KOPT-K1 (cell line): ENCODE measurements around the gene FAM162A.

Experiments used
- H3K27ac ChIP-seq: fragments of 200-600 bp; sonication (generic); 2 replicates; pipeline ENCODE4 v1.5.1; 2016; ENCODE audit warnings: antibody characterized with exemption, mild to moderate bottlenecking, low read depth, low read length; ENCODE audit not compliant: poor library complexity, severe bottlenecking
- H3K36me3 ChIP-seq: fragments of 200-600 bp; sonication (generic); 2 replicates; pipeline ENCODE4 v1.5.1; 2017; ENCODE audit warnings: antibody characterized with exemption, mild to moderate bottlenecking, low read length, moderate library complexity; ENCODE audit not compliant: insufficient read depth
- H3K9me3 ChIP-seq: fragments of 200-600 bp; sonication (generic); 2 replicates; pipeline ENCODE4 v1.5.1; 2017; ENCODE audit warnings: antibody characterized with exemption, low read length, mild to moderate bottlenecking; ENCODE audit not compliant: insufficient read depth, poor library complexity, severe bottlenecking

FAM162A gene

DNA sequence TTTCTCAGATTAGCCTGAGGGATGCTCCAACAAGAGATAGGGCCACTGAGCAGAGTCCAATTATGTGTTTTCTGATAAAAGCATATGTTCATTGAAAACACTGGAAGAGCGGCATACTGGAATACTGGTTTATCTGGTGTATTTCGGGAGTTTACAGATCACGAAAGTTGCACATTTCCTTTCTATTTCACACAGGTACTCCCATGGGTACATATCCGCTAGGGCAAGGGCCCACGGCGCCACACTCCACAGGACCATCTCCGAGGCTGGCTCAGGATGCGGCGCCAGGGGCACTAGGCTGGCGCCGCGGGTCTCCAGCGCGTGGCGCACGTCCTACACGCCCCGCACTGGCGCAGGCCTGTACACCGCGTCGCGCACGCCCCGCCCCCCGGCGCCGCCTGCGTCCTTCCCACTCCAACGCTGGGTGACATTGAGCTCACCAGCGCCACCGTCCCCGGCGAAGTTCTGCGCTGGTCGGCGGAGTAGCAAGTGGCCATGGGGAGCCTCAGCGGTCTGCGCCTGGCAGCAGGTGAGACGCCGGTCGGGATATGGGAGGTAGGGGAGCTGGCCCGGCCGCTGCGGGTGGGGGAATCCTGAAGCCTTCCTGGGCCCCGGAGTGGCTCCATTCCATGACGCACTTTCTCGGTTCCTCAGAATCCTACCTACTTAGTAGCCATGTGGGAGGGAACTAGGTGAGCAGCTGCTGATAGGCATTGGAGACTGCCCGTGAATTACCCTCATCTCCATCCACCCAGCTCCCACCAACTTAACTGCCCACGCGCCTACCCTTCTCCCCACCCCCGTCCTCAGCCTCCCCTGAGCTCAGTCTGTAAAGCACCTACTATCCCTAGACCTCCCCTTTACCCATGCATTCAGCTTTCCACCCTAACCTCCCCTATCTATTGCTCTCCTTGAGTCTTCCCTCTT lies at the start of gene FAM162A:
Gene FAM162A, plus strand, starts transcription at position 412 of the 927 bp plus-strand sequence. Its CDS starts 84 bp downstream, at position 496.
- Histone ChIP-seq H3K36me3 (peaks cover 31% of the 10 kb centered on the region), H3K27ac (peak within 1 kb of the TSS; percentile 70)

GRCh38 chr3:122342803-122343202 lies 41.2 kb upstream of the FAM162A start:
- Histone ChIP-seq H3K9me3 (peaks cover 6% of the 10 kb centered on the region), H3K27ac (no peak overlapping the region), H3K36me3 (no peaks in the 10 kb centered on the region)

More for the DNA sequence above, at the start of gene FAM162A:
- no peaks in the 10 kb centered on the region for H3K9me3 ChIP-seq

- Histone ChIP-seq H3K36me3 (no peaks in the 10 kb centered on the region), H3K9me3 (peaks cover 10% of the 10 kb centered on the region), H3K27ac (no peak overlapping the region)
Measured at GRCh38 chr3:122343654-122344053, 40.3 kb upstream of the FAM162A start.

DNA sequence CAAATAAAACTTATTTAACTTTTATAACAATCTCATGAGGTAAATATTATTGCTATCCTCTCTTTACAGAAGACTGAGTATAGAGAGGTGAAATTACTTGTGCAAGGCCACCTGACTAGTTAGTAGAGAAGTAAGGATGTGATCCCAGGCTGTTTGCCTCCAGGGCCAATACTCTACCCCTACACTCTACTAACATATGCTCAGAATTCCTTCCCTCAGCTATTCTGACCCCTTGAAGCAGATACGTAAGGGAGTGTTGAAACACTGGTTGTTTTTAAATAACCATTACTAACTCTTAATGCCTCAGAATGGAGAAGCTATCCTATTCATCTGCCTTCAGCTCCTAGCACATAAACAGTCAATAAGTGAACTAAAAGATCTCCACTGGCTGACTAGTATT lies 34.8 kb upstream of the FAM162A start:
- Histone ChIP-seq H3K36me3 (no peaks in the 10 kb centered on the region), H3K27ac (no peak overlapping the region), H3K9me3 (peaks cover 5% of the 10 kb centered on the region)

- Histone ChIP-seq H3K27ac (no peak overlapping the region), H3K9me3 (peaks cover 5% of the 10 kb centered on the region), H3K36me3 (no peaks in the 10 kb centered on the region)
Measured at GRCh38 chr3:122350814-122351418, 33.1 kb upstream of the FAM162A start.

GRCh38 chr3:122351612-122352011 lies 32.4 kb upstream of the FAM162A start:
- Histone ChIP-seq H3K27ac (no peak overlapping the region), H3K36me3 (no peaks in the 10 kb centered on the region), H3K9me3 (peaks cover 5% of the 10 kb centered on the region)

DNA sequence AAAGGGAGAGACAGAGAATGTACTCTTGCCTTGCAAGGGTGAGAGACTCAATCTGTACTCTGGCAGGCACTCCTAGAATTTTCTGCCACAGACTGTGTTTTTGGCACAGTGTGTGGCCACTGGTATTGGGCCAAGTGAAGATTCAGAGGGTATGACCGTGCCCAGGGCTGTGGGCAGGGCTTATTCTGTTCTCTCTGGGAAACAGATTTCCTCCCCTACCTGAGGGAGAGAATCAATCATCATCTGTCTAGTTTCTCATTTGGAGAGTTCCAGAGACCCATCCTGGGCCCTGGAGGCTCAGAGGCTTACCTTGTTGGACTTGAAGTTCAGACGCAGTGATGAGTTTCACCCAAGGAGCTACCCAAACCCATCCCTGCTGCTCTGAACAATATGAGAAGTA lies 30.8 kb upstream of the FAM162A start:
- Histone ChIP-seq H3K9me3 (no peaks in the 10 kb centered on the region), H3K27ac (no peak overlapping the region), H3K36me3 (peaks cover 7% of the 10 kb centered on the region)

DNA sequence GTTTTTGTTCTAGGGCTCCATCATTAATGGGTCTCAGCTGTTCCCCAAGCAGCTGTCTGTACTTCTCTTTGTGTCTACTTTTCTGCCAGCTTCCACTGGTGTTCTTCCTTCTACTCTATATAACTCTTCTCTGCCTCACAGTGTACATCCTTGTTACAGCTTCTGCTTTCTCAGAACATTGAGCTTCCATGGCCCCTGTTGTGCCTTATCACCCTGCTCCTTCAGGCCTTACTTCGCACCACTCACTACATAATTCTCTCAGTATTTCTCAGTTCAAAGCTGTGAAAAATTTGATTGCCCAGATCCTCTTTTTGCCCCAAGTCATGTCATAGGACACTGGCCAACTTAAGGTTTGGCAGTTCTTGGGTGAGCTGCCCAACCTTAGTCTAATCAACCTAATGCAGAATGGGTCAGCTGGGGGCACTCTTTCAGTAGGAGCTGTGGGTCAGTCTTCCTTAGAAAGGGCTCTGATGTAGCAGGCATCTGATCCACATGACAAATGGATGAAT lies 30.0 kb upstream of the FAM162A start:
- peaks cover 14% of the 10 kb centered on the region for H3K36me3 ChIP-seq
- no peaks in the 10 kb centered on the region for H3K9me3 ChIP-seq
- no peak overlapping the region for H3K27ac ChIP-seq

- Histone ChIP-seq H3K36me3 (peaks cover 17% of the 10 kb centered on the region), H3K27ac (no peak overlapping the region), H3K9me3 (no peaks in the 10 kb centered on the region)
Measured at GRCh38 chr3:122355612-122356011, 28.4 kb upstream of the FAM162A start.

GRCh38 chr3:122356402-122356801 lies 27.6 kb upstream of the FAM162A start:
- H3K27ac ChIP-seq = no peak overlapping the region
- H3K9me3 ChIP-seq = no peaks in the 10 kb centered on the region
- H3K36me3 ChIP-seq = peaks cover 24% of the 10 kb centered on the region

DNA sequence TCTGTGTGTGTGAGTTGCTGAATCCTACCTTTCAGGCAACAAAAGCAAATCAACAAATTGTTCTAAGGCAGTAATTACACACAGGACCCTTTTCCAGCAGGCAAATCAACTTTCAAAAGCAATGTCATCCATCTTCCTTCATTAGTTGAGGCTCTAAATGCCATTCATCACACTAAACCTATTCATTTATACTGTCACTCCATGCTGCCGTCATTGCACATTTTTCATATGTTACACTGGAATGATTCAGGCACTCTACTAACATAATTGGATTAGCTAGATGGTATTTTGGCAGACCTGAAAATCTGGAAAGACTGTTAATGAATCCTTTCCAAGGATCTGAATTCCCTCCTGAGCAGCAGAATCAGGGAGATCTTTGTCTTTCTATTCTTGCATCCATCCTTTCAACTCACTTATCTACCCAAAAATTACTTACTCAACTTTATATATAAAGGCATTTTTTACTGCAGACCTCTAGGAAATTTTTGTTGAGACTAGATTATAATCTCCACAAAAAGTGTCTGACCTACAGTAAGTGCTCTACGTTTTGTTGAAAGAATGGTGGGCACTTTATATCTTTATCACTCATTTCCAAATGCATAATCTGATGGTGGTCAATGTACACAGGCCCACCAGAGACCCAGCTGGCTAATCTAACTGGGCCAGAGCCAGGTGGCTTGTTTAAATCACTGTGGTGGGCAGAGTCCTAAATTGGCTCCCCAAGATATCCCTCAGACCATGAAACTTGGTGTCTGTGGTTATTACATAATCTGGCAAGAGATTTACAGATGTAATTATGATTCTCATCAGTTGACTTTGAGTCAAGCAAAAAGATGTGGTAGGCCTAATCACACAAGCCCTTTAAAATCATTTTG lies 25.9 kb upstream of the FAM162A start:
- Histone ChIP-seq H3K27ac (no peak overlapping the region), H3K36me3 (peaks cover 39% of the 10 kb centered on the region), H3K9me3 (no peaks in the 10 kb centered on the region)

GRCh38 chr3:122358703-122359032 lies 25.3 kb upstream of the FAM162A start:
- Histone ChIP-seq H3K9me3 (no peaks in the 10 kb centered on the region), H3K36me3 (peaks cover 46% of the 10 kb centered on the region), H3K27ac (no peak overlapping the region)

DNA sequence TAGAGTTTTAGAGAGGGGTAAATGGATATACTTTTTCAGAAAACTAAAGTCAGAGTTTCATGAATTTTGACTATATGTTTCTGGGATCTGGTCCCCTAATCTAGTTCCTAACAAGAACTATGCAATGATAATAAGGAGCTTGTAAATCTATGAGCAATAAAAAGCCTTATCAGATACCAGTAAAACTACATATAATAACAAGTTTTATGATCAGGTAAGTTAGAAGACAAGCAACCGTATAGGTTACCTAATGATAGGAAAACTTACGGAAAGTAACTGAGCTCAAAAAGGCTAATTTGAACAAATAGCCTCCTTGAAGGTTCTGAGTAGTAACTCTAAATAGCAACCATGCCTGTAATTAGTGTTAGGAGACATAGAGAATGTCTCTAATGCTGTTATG lies 22.0 kb upstream of the FAM162A start:
- Histone ChIP-seq H3K9me3 (no peaks in the 10 kb centered on the region), H3K36me3 (peaks cover 79% of the 10 kb centered on the region), H3K27ac (no peak overlapping the region)

DNA sequence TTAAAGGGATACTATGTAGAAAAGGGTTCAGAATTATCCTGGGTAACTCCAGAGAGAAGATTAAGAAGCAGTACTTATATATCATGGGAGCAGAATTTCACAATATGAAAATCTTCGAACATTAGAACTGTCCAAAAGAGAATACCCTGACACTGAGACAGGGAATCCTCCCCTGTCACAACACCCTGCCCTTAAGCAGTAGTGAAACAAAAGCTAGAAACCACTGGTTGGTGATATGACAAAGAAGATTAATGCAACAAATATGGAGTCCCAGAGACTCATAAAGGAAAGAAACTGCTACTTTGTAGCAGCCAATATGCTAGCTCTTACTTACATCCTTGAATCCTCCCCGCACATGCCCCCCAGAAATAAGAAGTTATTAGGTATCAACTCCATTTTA lies 19.5 kb upstream of the FAM162A start:
- Histone ChIP-seq H3K9me3 (no peaks in the 10 kb centered on the region), H3K36me3 (peaks cover 87% of the 10 kb centered on the region), H3K27ac (no peak overlapping the region)

DNA sequence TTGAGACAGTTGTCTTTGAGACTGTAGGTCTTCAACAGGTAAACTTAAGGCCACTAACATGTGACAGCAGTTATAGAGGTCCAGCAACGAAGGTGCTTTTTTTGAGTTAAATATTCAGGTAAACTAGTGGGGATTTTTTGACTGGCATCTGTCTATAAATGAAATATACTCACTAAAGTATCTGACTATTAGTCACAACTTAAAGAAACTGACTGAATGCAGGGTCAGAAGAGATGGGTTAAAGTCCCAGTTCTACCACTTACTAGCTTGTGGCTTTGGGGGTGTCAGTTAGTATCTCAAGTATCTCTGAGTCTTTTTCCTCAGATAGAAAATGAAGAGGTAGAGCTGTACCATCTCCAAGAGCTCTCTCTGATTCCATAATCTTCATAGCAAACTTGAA lies 18.9 kb upstream of the FAM162A start:
- Histone ChIP-seq H3K27ac (no peak overlapping the region), H3K9me3 (no peaks in the 10 kb centered on the region), H3K36me3 (peaks cover 92% of the 10 kb centered on the region)
